Prostate gland (tissue), 2 donors: ENCODE data around the gene KCNG2. TPM values are rescaled to one million over a fixed set of nuclear protein-coding genes. Genes with fewer than 3 reads are reported as not detected.

Experiments
- DNase-seq: peaks from one replicate; pipeline ENCODE4 v3.0.0-alpha.2; 2019; ENCODE audit warnings: low spot score
- H3K27ac ChIP-seq, 2 donors: fragments of 200-600 bp; sonication (generic); 2 replicates each; pipeline ENCODE4 v1.5.1; 2017 to 2019
- H3K27me3 ChIP-seq: fragments of 200-600 bp; sonication (generic); replicated peaks from 2 replicates; pipeline ENCODE4 v1.5.1; 2019; ENCODE audit not compliant: insufficient read depth
- H3K36me3 ChIP-seq, 2 donors: fragments of 200-600 bp; sonication (generic); 1 replicate in 1 of 2; 2 replicates in 1 of 2; pipeline versions ENCODE4 v1.5.1 to v1.8.1; 2017 to 2019
- H3K4me1 ChIP-seq: fragments of 200-600 bp; sonication (generic); replicated peaks from 2 replicates; pipeline ENCODE4 v1.5.1; 2019
- H3K4me3 ChIP-seq, 2 donors: fragments of 200-600 bp; sonication (generic); 2 replicates each; pipeline ENCODE4 v1.5.1; 2017 to 2019
- H3K9me3 ChIP-seq: fragments of 200-600 bp; sonication (generic); 2 replicates; pipeline ENCODE4 v1.5.1; 2017
- POLR2A ChIP-seq: fragments of 450-650 bp; IDR thresholded peaks from one replicate; pipeline ENCODE4 v1.6.1; 2016; ENCODE audit warnings: antibody characterized with exemption, mild to moderate bottlenecking
- POLR2AphosphoS5 ChIP-seq: sonication (generic); formaldehyde crosslinking; IDR thresholded peaks from one replicate; pipeline ENCODE4 v1.6.1; 2017; ENCODE audit warnings: antibody characterized with exemption
- WGBS: methylation state at CpG from one replicate; pipeline ENCODE4 v1.1.5; 2018; 5-methylcytosine and 5-hydroxymethylcytosine counted together
- intact Hi-C: fragments of 100-400 bp; cut with DNase I; formaldehyde crosslinking; loops from one replicate; pipeline ENCODE4 v1.14.2; 2022
- total RNA-seq, 2 donors: library from RNA; depleted of rRNA; stranded (reverse); fragments of >200 nt; gene quantifications; one replicate each; pipeline ENCODE4 v1.1.0, GENCODE V29; 2016
- TF ChIP-seq, protein P1 (sequence below), 4 experiments: fragments of 200-600 bp in 2 of 4; fragments of 450-650 bp in 2 of 4; sonication (generic) in 2 of 4; IDR thresholded peaks; 1 replicate in 3 of 4; 2 replicates in 1 of 4; pipeline ENCODE4 v1.5.1; 2016 to 2019; ENCODE audit warnings: antibody characterized with exemption in 4 of 4, mild to moderate bottlenecking in 2 of 4, moderate library complexity in 2 of 4

Gene KCNG2
- total RNA-seq, 2 donors from 2014 or later, result 3.7 TPM; not detected in 1

GRCh38 chr18:79825913-79826312 is 28.2 kb downstream of the KCNG2 start:
- intact Hi-C loops, result no loop called here
- no peaks in the 10 kb centered on the region for H3K36me3 ChIP-seq
- no peaks in the 10 kb centered on the region for H3K4me1 ChIP-seq
- 90% methylated on average over 26 of the region's 26 CpGs for WGBS
- DNase-seq, result no peak
- H3K27ac ChIP-seq, result no peak overlapping the region
- H3K9me3 ChIP-seq, result no peaks in the 10 kb centered on the region
- TF ChIP-seq POLR2A, result no peak
- TF ChIP-seq POLR2AphosphoS5, result no peak
- H3K27me3 ChIP-seq, result no peaks in the 10 kb centered on the region
- no peak overlapping the region for H3K4me3 ChIP-seq

DNA sequence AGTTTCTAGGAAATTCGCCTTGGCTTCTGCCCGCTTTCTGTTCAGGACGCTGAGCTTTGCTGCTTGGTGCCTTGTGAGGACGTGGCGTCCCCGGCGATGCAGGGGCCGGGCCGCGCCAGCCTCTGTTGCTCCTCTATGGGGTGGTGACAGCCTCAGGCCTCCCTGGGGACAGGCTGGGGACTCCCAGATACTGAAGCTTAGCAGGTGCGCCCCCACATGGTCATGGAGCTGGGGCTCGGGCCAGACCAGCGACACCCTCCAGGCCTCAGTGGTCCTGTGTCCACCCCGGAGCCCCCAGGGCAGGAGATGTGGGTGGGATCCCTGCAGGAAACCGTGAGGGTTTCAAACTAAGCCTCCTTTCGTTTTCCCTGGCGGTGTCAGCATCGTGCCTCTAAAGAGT is 29.2 kb downstream of the KCNG2 start:
- no peaks in the 10 kb centered on the region for H3K9me3 ChIP-seq
- 90% methylated on average over 18 of the region's 18 CpGs for WGBS
- intact Hi-C loops, result no loop called here
- TF ChIP-seq, protein P1, sequence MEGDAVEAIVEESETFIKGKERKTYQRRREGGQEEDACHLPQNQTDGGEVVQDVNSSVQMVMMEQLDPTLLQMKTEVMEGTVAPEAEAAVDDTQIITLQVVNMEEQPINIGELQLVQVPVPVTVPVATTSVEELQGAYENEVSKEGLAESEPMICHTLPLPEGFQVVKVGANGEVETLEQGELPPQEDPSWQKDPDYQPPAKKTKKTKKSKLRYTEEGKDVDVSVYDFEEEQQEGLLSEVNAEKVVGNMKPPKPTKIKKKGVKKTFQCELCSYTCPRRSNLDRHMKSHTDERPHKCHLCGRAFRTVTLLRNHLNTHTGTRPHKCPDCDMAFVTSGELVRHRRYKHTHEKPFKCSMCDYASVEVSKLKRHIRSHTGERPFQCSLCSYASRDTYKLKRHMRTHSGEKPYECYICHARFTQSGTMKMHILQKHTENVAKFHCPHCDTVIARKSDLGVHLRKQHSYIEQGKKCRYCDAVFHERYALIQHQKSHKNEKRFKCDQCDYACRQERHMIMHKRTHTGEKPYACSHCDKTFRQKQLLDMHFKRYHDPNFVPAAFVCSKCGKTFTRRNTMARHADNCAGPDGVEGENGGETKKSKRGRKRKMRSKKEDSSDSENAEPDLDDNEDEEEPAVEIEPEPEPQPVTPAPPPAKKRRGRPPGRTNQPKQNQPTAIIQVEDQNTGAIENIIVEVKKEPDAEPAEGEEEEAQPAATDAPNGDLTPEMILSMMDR (IDR thresholded peaks at IDR 0.05), result no peak
- TF ChIP-seq POLR2A, result no peak
- no peak for TF ChIP-seq POLR2AphosphoS5
- H3K4me3 ChIP-seq, result no peak overlapping the region
- H3K4me1 ChIP-seq, result no peaks in the 10 kb centered on the region
- H3K27ac ChIP-seq, result no peak overlapping the region
- H3K36me3 ChIP-seq, result no peaks in the 10 kb centered on the region
- no peaks in the 10 kb centered on the region for H3K27me3 ChIP-seq
- no peak for DNase-seq

DNA sequence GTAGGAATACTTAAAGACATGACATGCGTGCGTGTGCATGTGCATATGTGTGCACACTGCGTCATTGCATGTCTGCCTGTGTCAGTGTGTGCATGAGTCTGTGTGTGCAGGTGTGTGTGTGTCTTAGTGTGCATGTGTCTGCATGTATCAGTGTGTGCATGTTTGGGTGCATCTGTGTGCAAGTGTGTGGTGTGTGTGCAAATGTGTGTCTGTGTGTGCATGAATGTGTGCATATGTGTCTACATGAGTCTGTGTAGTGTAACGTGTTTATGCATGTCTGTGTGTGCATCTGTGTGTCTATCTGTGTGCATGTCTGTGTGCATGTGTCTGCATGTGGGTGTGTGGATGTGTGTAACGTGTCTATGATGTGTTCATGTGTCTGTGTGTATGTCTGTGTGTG is 30.5 kb downstream of the KCNG2 start:
- Histone ChIP-seq H3K9me3 (no peaks in the 10 kb centered on the region), H3K27me3 (no peaks in the 10 kb centered on the region), H3K4me3 (no peak overlapping the region), H3K36me3 (no peaks in the 10 kb centered on the region), H3K27ac (no peak overlapping the region), H3K4me1 (no peaks in the 10 kb centered on the region)
- TF ChIP-seq, protein P1 (IDR thresholded peaks at IDR 0.05), result no peak
- TF ChIP-seq POLR2A, result no peak
- TF ChIP-seq POLR2AphosphoS5, result no peak
- 97% methylated on average over 5 of the region's 5 CpGs for WGBS
- no peak for DNase-seq
- intact Hi-C loops, result no loop called here

- no peaks in the 10 kb centered on the region for H3K36me3 ChIP-seq
- H3K4me1 ChIP-seq, result no peaks in the 10 kb centered on the region
- H3K4me3 ChIP-seq, result no peak overlapping the region
- intact Hi-C loops, result no loop called here
- no peak for DNase-seq
- 93% methylated on average over 17 of the region's 17 CpGs for WGBS
- TF ChIP-seq, protein P1 (IDR thresholded peaks at IDR 0.05), result no peak
- TF ChIP-seq POLR2A (no peak), POLR2AphosphoS5 (no peak)
- H3K27me3 ChIP-seq, result no peaks in the 10 kb centered on the region
- no peak overlapping the region for H3K27ac ChIP-seq
- no peaks in the 10 kb centered on the region for H3K9me3 ChIP-seq
Observed at GRCh38 chr18:79829136-79829854, 31.6 kb downstream of the KCNG2 start.

DNA sequence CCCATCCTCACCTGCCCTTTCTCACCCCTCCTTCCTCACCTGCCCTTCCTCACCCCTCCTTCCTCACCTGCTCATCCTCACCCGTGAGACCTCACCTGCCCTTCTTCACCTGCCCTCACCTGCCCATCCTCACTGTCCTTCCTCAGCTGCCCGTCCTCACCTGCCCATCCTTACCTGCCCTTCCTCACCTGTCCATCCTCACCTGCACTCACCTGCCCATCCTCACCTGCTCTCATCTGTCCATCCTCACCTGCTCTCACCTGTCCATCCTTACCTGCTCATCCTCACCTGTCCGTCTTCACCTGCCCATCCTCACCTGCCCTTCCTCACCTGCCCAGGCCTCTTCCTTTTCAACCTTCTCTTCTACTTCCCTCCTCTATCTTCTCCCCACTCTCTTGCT is 34.4 kb downstream of the KCNG2 start:
- Histone ChIP-seq H3K36me3 (no peaks in the 10 kb centered on the region), H3K27ac (no peak overlapping the region), H3K27me3 (no peaks in the 10 kb centered on the region), H3K4me3 (no peak overlapping the region), H3K9me3 (no peaks in the 10 kb centered on the region), H3K4me1 (no peaks in the 10 kb centered on the region)
- TF ChIP-seq, protein P1 (IDR thresholded peaks at IDR 0.05), result no peak
- TF ChIP-seq POLR2AphosphoS5 (no peak), POLR2A (no peak)
- no peak for DNase-seq
- 88% methylated on average over 3 of the region's 3 CpGs for WGBS
- intact Hi-C loops, result no loop called here
